ENCODE measurements around the gene TNFRSF6B.
"Not testable (repeated sequence)": the region's sequence is repeated elsewhere in the genome, so short reads cannot be mapped to it uniquely, and the experiment has no call there.

TNFRSF6B gene

GRCh38 chr20:63706027-63706695, 9.7 kb downstream of the TNFRSF6B start:
- DNase-seq (ENCODE audit: extremely low read depth in 1 of 2, low read depth in 1 of 2), result no peak

- no peak for DNase-seq (ENCODE audit: extremely low read depth in 1 of 2, low read depth in 1 of 2)
Measured at GRCh38 chr20:63706852-63707557, 10.6 kb downstream of the TNFRSF6B start.

- peak; percentile 77 to 82 for DNase-seq (ENCODE audit: extremely low read depth in 1 of 2, low read depth in 1 of 2)
Measured at GRCh38 chr20:63707558-63708300, 11.3 kb downstream of the TNFRSF6B start, which contains the start of the genes ARFRP1 and ZGPAT. Gene ARFRP1, minus strand, starts transcription at chr20:63707976. Its CDS starts 885 bp downstream, at chr20:63707091. Gene ZGPAT, plus strand, starts transcription at chr20:63708039. Its CDS starts 542 bp downstream, at chr20:63708581.

- no peak for DNase-seq (ENCODE audit: extremely low read depth in 1 of 2, low read depth in 1 of 2)
Measured at GRCh38 chr20:63708301-63709148, 12.1 kb downstream of the TNFRSF6B start.

GRCh38 chr20:63709149-63709527, 12.7 kb downstream of the TNFRSF6B start:
- no peak for DNase-seq (ENCODE audit: extremely low read depth in 1 of 2, low read depth in 1 of 2)

GRCh38 chr20:63711085-63711645, 14.7 kb downstream of the TNFRSF6B start:
- DNase-seq (ENCODE audit: extremely low read depth in 1 of 2, low read depth in 1 of 2), result no peak

GRCh38 chr20:63712191-63712590, 15.7 kb downstream of the TNFRSF6B start:
- no peak for DNase-seq (ENCODE audit: extremely low read depth in 1 of 2, low read depth in 1 of 2)

GRCh38 chr20:63714858-63715257, 18.4 kb downstream of the TNFRSF6B start:
- DNase-seq (ENCODE audit: extremely low read depth in 1 of 2, low read depth in 1 of 2), result no peak

GRCh38 chr20:63718996-63719395, 22.5 kb downstream of the TNFRSF6B start:
- DNase-seq (ENCODE audit: extremely low read depth in 1 of 2, low read depth in 1 of 2), result no peak

GRCh38 chr20:63722967-63723622, 26.6 kb downstream of the TNFRSF6B start:
- DNase-seq (ENCODE audit: extremely low read depth in 1 of 2, low read depth in 1 of 2), result not testable (repeated sequence)

- DNase-seq (ENCODE audit: extremely low read depth in 1 of 2, low read depth in 1 of 2), result not testable (repeated sequence)
Measured at GRCh38 chr20:63730189-63730733, 33.8 kb downstream of the TNFRSF6B start.

GRCh38 chr20:63731410-63731809, 35.0 kb downstream of the TNFRSF6B start:
- DNase-seq (ENCODE audit: extremely low read depth in 1 of 2, low read depth in 1 of 2), result no peak

- DNase-seq (ENCODE audit: extremely low read depth in 1 of 2, low read depth in 1 of 2), result no peak
Measured at GRCh38 chr20:63732118-63733095, 36.0 kb downstream of the TNFRSF6B start.

GRCh38 chr20:63733117-63733516, 36.7 kb downstream of the TNFRSF6B start:
- DNase-seq (ENCODE audit: extremely low read depth in 1 of 2, low read depth in 1 of 2), result no peak

- DNase-seq (ENCODE audit: extremely low read depth in 1 of 2, low read depth in 1 of 2), result no peak
Measured at GRCh38 chr20:63733579-63734081, 37.2 kb downstream of the TNFRSF6B start.

- no peak for DNase-seq (ENCODE audit: extremely low read depth in 1 of 2, low read depth in 1 of 2)
Measured at GRCh38 chr20:63734111-63734945, 37.9 kb downstream of the TNFRSF6B start.

All from stimulated activated CD8-positive, alpha-beta memory T cell treated with anti-CD3 and anti-CD28 coated beads, Interleukin-7, amount 100 ng/mL, for 48 hours (primary cell).